Left lobe of liver (tissue), 1 donor: ENCODE results near the gene SNRNP35. TPM values are rescaled to one million over a fixed set of nuclear protein-coding genes. Genes with fewer than 3 reads are reported as not detected.

Source experiments
- total RNA-seq: library from RNA; stranded (reverse); gene quantifications from one replicate; pipeline ENCODE4 v1.2.1, GENCODE V29; 2021
- donor health status: DM: no; HTN: yes; CAD: no.

SNRNP35 gene
- total RNA-seq, 1 donor from 2014 or later, result 7.6 TPM

Other genes starting within 250 kb of the SNRNP35 start
- 22.2 TPM for gene MPHOSPH9, start 225.0 kb upstream of the SNRNP35 start, total RNA-seq
- gene MTRFR, start 224.7 kb upstream of the SNRNP35 start, total RNA-seq, result 7.4 TPM
- gene CDK2AP1, start 186.3 kb upstream of the SNRNP35 start, total RNA-seq, result 31.3 TPM
- gene SBNO1, start 93.3 kb upstream of the SNRNP35 start, total RNA-seq, result 13.8 TPM
- gene KMT5A, start 74.0 kb upstream of the SNRNP35 start, total RNA-seq, result 14.7 TPM
- gene RILPL2, start 21.5 kb upstream of the SNRNP35 start, total RNA-seq, result 2.7 TPM
- 3.4 TPM for gene RILPL1, start 75.6 kb downstream of the SNRNP35 start, total RNA-seq
- gene TMED2, start 126.4 kb downstream of the SNRNP35 start, total RNA-seq, result 266 TPM
- 10.0 TPM for gene DDX55, start 144.0 kb downstream of the SNRNP35 start, total RNA-seq
- gene EIF2B1, start 175.5 kb downstream of the SNRNP35 start, total RNA-seq, result 23.9 TPM
- 7.5 TPM for gene GTF2H3, start 175.7 kb downstream of the SNRNP35 start, total RNA-seq
- 1.5 TPM for gene TCTN2, start 213.0 kb downstream of the SNRNP35 start, total RNA-seq